ENCODE measurements around the gene GSK3B.

The GSK3B gene

DNA sequence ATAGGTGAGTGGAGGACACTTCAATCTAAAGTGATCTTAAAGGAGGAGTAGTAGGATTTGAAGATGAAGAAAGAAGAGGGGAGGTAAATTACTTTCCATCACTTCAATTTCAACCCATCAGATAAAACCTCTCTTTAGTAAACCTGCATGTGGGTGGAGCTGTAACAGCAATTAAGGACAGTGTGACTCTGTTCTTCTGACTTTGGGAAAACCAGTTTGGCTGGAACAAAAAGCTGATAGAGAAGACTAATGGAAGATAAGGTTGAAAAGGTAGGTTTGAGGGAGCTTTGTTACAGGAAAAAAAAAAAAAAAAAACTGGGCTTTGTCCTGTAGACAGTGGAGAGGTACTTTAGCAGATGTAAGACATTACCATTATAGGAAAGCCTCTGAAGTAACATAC, 4.5 kb upstream of the GSK3B start:
- TF ChIP-seq CTCF (IDR thresholded peaks at IDR 0.05; ENCODE audit: low read depth, low read length) = no peak
- H3K4me3 ChIP-seq (ENCODE audit: low read depth, low read length) = no peak overlapping the region

DNA sequence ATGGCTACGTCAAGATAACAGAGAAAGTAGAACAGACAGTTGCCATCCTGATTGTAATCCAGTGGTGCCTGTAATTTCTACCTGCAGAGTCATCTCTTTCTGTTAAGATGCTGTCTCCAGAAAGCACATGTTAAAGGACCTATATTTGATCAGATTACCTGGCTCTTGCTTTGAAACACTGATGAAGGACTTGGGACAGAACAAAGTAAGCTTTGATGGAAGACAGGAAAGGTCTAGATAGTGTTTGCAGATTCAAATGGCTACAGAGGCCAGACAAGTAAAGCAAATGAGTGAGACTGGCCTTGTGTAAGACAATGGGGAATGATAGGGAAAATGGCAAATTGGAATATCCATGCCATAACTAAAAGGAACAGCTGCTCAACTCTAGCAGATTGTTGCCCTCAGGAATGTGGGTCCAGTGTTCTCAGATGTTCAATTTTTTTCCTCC, 1.8 kb upstream of the GSK3B start:
- no peak for TF ChIP-seq CTCF (IDR thresholded peaks at IDR 0.05; ENCODE audit: low read depth, low read length)

GRCh38 chr3:120095226-120095978, 1.2 kb upstream of the GSK3B start:
- peak overlapping the region; percentile 91 for H3K4me3 ChIP-seq (ENCODE audit: low read depth, low read length)
- no peak for TF ChIP-seq CTCF (IDR thresholded peaks at IDR 0.05; ENCODE audit: low read depth, low read length)

More for the DNA sequence above, 1.8 kb upstream of the GSK3B start:
- peak overlapping the region; percentile 91 for H3K4me3 ChIP-seq (ENCODE audit: low read depth, low read length)

DNA sequence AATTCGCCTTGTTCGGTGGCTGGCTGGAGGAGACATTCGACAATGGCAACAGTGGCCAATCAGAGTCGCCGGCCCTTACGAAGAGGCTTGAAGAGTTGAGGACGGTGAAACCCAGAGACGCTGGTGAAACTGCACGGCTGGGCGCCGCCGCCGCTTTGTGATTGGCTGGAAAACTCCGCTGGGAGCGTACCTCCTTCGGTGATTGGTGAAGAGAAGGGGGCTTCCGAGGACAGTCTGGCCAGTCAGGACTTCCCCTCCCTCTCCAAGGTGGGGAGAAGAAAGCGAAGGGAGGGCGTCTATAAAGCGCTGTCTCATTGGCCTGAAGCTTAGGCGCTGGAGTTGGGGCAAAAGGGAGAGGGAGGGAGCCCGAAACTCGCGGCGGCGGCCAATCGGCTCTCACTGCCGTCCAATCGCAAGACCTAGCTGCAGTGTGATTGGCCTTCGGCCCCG, 554 bp upstream of the GSK3B start:
- TF ChIP-seq CTCF (IDR thresholded peaks at IDR 0.05; ENCODE audit: low read depth, low read length) = no peak
- H3K4me3 ChIP-seq (ENCODE audit: low read depth, low read length) = peak overlapping the region; percentile 91

GRCh38 chr3:120093119-120093910, 932 bp downstream of the GSK3B start:
- no peak for TF ChIP-seq CTCF (IDR thresholded peaks at IDR 0.05; ENCODE audit: low read depth, low read length)
- peak overlapping the region; percentile 91 for H3K4me3 ChIP-seq (ENCODE audit: low read depth, low read length)

DNA sequence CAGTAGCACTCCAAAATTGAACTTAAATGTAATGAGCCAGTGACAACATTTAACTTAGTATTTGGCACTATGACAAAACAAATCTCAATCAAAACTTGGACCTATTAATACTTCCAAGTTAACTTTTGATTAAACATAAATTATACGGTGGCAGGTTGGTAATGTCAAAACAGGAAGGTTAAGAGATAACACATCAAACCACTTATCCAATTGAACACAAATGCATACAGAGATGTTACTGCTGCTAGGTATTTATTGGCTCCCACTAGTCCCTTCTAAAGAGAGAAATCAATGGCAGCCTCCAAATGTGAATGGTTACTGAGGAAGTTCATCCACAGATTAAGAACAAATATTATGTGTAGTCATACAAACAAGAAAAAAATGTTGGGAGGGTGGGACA, 1.8 kb downstream of the GSK3B start:
- no peak for TF ChIP-seq CTCF (IDR thresholded peaks at IDR 0.05; ENCODE audit: low read depth, low read length)
- peak overlapping the region; percentile 91 for H3K4me3 ChIP-seq (ENCODE audit: low read depth, low read length)

- TF ChIP-seq CTCF (IDR thresholded peaks at IDR 0.05; ENCODE audit: low read depth, low read length) = no peak
Observed at GRCh38 chr3:120090422-120090821, 3.8 kb downstream of the GSK3B start.

More at GRCh38 chr3:120090422-120090821, 3.8 kb downstream of the GSK3B start:
- peak overlapping the region; percentile 91 for H3K4me3 ChIP-seq (ENCODE audit: low read depth, low read length)

Measured in WI38 (cell line).